CD14-positive monocyte (primary cell): Measurements from ENCODE around the gene RXFP3. TPM values are rescaled to one million over a fixed set of nuclear protein-coding genes. Genes with fewer than 3 reads are reported as not detected.

Experiments
- DNase-seq, 3 donors: peaks; one replicate each; pipeline ENCODE4 v3.0.0-alpha.2; 2011 to 2022
- H2AFZ ChIP-seq: 2 replicates; pipeline ENCODE4 v1.6.0; 2012; ENCODE audit warnings: mild to moderate bottlenecking, low read depth, low read length, inconsistent platforms; ENCODE audit not compliant: insufficient read depth, poor library complexity, severe bottlenecking
- H3K27ac ChIP-seq, 2 donors: 1 replicate in 1 of 2; 2 replicates in 1 of 2; pipeline ENCODE4 v1.5.1; 2012 to 2013; ENCODE audit warnings: low read length in 2 of 2, control low read depth in 1 of 2, inconsistent platforms in 1 of 2, low read depth in 1 of 2, mild to moderate bottlenecking in 1 of 2
- H3K27me3 ChIP-seq, 2 donors: one replicate each; pipeline versions ENCODE4 v1.6.0 to v1.6.1; 2011 to 2013; ENCODE audit warnings: low read length in 2 of 2; ENCODE audit not compliant: control insufficient read depth in 2 of 2, insufficient read depth in 2 of 2
- H3K36me3 ChIP-seq, 2 donors: replicated peaks in 1 of 2; 1 replicate in 1 of 2; 2 replicates in 1 of 2; pipeline versions ENCODE4 v1.5.1 to v1.6.1; 2012 to 2013; ENCODE audit warnings: low read length in 2 of 2, control low read depth in 1 of 2, inconsistent platforms in 1 of 2, mild to moderate bottlenecking in 1 of 2; ENCODE audit not compliant: insufficient read depth in 2 of 2, control insufficient read depth in 1 of 2
- H3K4me1 ChIP-seq, 2 donors: 1 replicate in 1 of 2; 2 replicates in 1 of 2; pipeline versions ENCODE4 v1.5.1 to v1.6.1; 2012 to 2013; ENCODE audit warnings: low read length in 2 of 2, control low read depth in 1 of 2, inconsistent platforms in 1 of 2, mild to moderate bottlenecking in 1 of 2, moderate library complexity in 1 of 2; ENCODE audit not compliant: insufficient read depth in 2 of 2, control insufficient read depth in 1 of 2
- H3K4me2 ChIP-seq: replicated peaks from 2 replicates; pipeline ENCODE3; 2012; ENCODE audit warnings: low read length, moderate library complexity, mild to moderate bottlenecking; ENCODE audit not compliant: poor library complexity, severe bottlenecking; ENCODE audit errors: extremely low read depth
- H3K4me3 ChIP-seq, 3 experiments: fragments of 200-600 bp in 1 of 3; sonication (generic) in 1 of 3; replicated peaks in 1 of 3; 1 replicate in 2 of 3; 2 replicates in 1 of 3; pipeline ENCODE4 v1.5.1; 2011 to 2013; ENCODE audit warnings: low read length in 3 of 3, mild to moderate bottlenecking in 3 of 3, control low read depth in 2 of 3, low read depth in 2 of 3, inconsistent platforms in 1 of 3, moderate library complexity in 1 of 3
- H3K79me2 ChIP-seq: 2 replicates; pipeline ENCODE4 v1.6.0; 2012; ENCODE audit warnings: mild to moderate bottlenecking, control low read depth, inconsistent platforms, low read length, moderate library complexity; ENCODE audit not compliant: insufficient read depth
- H3K9ac ChIP-seq: 2 replicates; pipeline ENCODE4 v1.6.0; 2017; ENCODE audit warnings: low read length, mild to moderate bottlenecking; ENCODE audit not compliant: insufficient read depth, poor library complexity, severe bottlenecking
- H3K9me3 ChIP-seq, 2 donors: replicated peaks in 1 of 2; 1 replicate in 1 of 2; 2 replicates in 1 of 2; pipeline versions ENCODE4 v1.5.1 to v1.6.1; 2012 to 2013; ENCODE audit warnings: low read length in 2 of 2, control low read depth in 1 of 2; ENCODE audit not compliant: control insufficient read depth in 1 of 2, insufficient read depth in 1 of 2
- H4K20me1 ChIP-seq: 2 replicates; pipeline ENCODE4 v1.6.0; 2012; ENCODE audit warnings: mild to moderate bottlenecking, low read length, control low read depth, moderate library complexity; ENCODE audit not compliant: insufficient read depth
- H3K27ac Mint-ChIP-seq, 7 donors: one replicate each; pipeline ENCODE4 v1.8.0; 2020; ENCODE audit warnings: mild to moderate bottlenecking in 7 of 7, mixed read lengths in 7 of 7, moderate library complexity in 6 of 7, inconsistent platforms in 2 of 7
- H3K27me3 Mint-ChIP-seq, 3 donors: one replicate each; pipeline ENCODE4 v1.8.0; 2021 to 2022; ENCODE audit warnings: low read depth in 3 of 3, mild to moderate bottlenecking in 3 of 3, mixed read lengths in 3 of 3, moderate library complexity in 3 of 3, inconsistent platforms in 1 of 3
- H3K36me3 Mint-ChIP-seq, 2 donors: one replicate each; pipeline ENCODE4 v1.8.0; 2020; ENCODE audit warnings: mixed read lengths in 2 of 2, inconsistent platforms in 1 of 2, mild to moderate bottlenecking in 1 of 2
- H3K4me1 Mint-ChIP-seq: one replicate; pipeline ENCODE4 v1.8.0; 2020; ENCODE audit warnings: mild to moderate bottlenecking, mixed read lengths
- H3K4me3 Mint-ChIP-seq, 2 donors: one replicate each; pipeline ENCODE4 v1.8.0; 2020; ENCODE audit warnings: mild to moderate bottlenecking in 2 of 2, mixed read lengths in 2 of 2, moderate library complexity in 1 of 2
- H3K9me3 Mint-ChIP-seq, 7 donors: one replicate each; pipeline ENCODE4 v1.8.0; 2020 to 2022; ENCODE audit warnings: mixed read lengths in 7 of 7, mild to moderate bottlenecking in 6 of 7, moderate library complexity in 6 of 7, inconsistent platforms in 2 of 7
- CTCF ChIP-seq: fragments of 200-600 bp; IDR thresholded peaks from one replicate; pipeline ENCODE4 v1.8.0; 2022; ENCODE audit warnings: antibody characterized with exemption, mild to moderate bottlenecking
- WGBS: methylation state at CpG from one replicate; pipeline ENCODE4 v1.1.5; 2013; ENCODE audit warnings: missing lambda C conversion rate; ENCODE audit not compliant: insufficient coverage; 5-methylcytosine and 5-hydroxymethylcytosine counted together
- intact Hi-C, 2 donors: fragments of 100-400 bp; cut with micrococcal nuclease; formaldehyde crosslinking; loops; one replicate each; pipeline versions ENCODE4 v1.15.0 to v1.15.1; 2023
- polyA plus RNA-seq, 3 donors: library from polyadenylated mRNA; depleted of rRNA in 1 of 3; unstranded in 2 of 3; stranded (reverse) in 1 of 3; fragments of 300-500 nt in 2 of 3; fragments of >200 nt in 1 of 3; fragmentation: Illumina TruSeq in 2 of 3; gene quantifications; 1 replicate in 2 of 3; 2 replicates in 1 of 3; pipeline ENCODE4 v1.2.3, GENCODE V29; 2012 to 2021

RXFP3 gene
- polyA plus RNA-seq, 3 donors = not detected

GRCh38 chr5:33980030-33980429 is 43.8 kb downstream of the RXFP3 start:
- no peak overlapping the region for H3K4me3 ChIP-seq
- Mint-ChIP-seq H3K27me3 (no peaks in the 10 kb centered on the region), H3K4me1 (no peaks in the 10 kb centered on the region), H3K4me3 (no peak overlapping the region), H3K27ac (no peak overlapping the region), H3K36me3 (no peaks in the 10 kb centered on the region), H3K9me3 (peaks cover 0 to 1% (median 0%) of the 10 kb centered on the region in 7 donors)
- no peak for DNase-seq
- H3K27me3 ChIP-seq = no peaks in the 10 kb centered on the region
- no peak overlapping the region for H2AFZ ChIP-seq
- no peaks in the 10 kb centered on the region for H4K20me1 ChIP-seq
- H3K9ac ChIP-seq = no peak overlapping the region
- no peaks in the 10 kb centered on the region for H3K4me1 ChIP-seq
- H3K36me3 ChIP-seq = no peaks in the 10 kb centered on the region
- no peaks in the 10 kb centered on the region for H3K79me2 ChIP-seq
- no peak for TF ChIP-seq CTCF
- no peak overlapping the region for H3K27ac ChIP-seq
- WGBS = no CpG with 5 or more reads among the region's 3 CpGs
- intact Hi-C loops = no loop called here
- H3K9me3 ChIP-seq = peaks cover 3 to 4% of the 10 kb centered on the region in 2 donors
- no peak overlapping the region for H3K4me2 ChIP-seq

GRCh38 chr5:33981408-33982162 is 45.4 kb downstream of the RXFP3 start:
- no peaks in the 10 kb centered on the region for H3K27me3 ChIP-seq
- TF ChIP-seq CTCF = no peak
- H3K9ac ChIP-seq = no peak overlapping the region
- 91% methylated on average over 7 of the region's 8 CpGs for WGBS
- Mint-ChIP-seq H3K27ac (no peak overlapping the region), H3K4me3 (no peak overlapping the region), H3K27me3 (no peaks in the 10 kb centered on the region), H3K36me3 (no peaks in the 10 kb centered on the region), H3K4me1 (no peaks in the 10 kb centered on the region), H3K9me3 (peaks cover 0 to 1% (median 0%) of the 10 kb centered on the region in 7 donors)
- H3K9me3 ChIP-seq = peaks cover 3 to 12% of the 10 kb centered on the region in 2 donors
- no peak overlapping the region for H2AFZ ChIP-seq
- intact Hi-C loops = no loop called here
- no peak for DNase-seq
- H3K4me2 ChIP-seq = no peak overlapping the region
- H3K27ac ChIP-seq = no peak overlapping the region
- no peaks in the 10 kb centered on the region for H4K20me1 ChIP-seq
- H3K4me3 ChIP-seq = no peak overlapping the region
- H3K36me3 ChIP-seq = no peaks in the 10 kb centered on the region
- no peaks in the 10 kb centered on the region for H3K4me1 ChIP-seq
- no peaks in the 10 kb centered on the region for H3K79me2 ChIP-seq
